NT2/D1 (cell line): ENCODE results near the gene ATXN1.

Source experiments
- SUZ12 ChIP-seq: IDR thresholded peaks from 2 replicates; pipeline ENCODE4 v1.6.1; 2011; ENCODE audit not compliant: insufficient read length, insufficient read depth; ENCODE audit errors: extremely low read depth
- YY1 ChIP-seq: IDR thresholded peaks from 2 replicates; pipeline ENCODE4 v1.6.1; 2011; ENCODE audit not compliant: insufficient read length, insufficient read depth
- ZNF274 ChIP-seq: IDR thresholded peaks from 2 replicates; pipeline ENCODE4 v1.6.1; 2011; ENCODE audit warnings: mild to moderate bottlenecking, low read depth, low read length

GRCh38 chr6:16718356-16718755 lies 42.9 kb downstream of the ATXN1 start:
- TF ChIP-seq ZNF274 (no peak), SUZ12 (no peak), YY1 (no peak)
